ENCODE results near the gene ELF3.

DNA sequence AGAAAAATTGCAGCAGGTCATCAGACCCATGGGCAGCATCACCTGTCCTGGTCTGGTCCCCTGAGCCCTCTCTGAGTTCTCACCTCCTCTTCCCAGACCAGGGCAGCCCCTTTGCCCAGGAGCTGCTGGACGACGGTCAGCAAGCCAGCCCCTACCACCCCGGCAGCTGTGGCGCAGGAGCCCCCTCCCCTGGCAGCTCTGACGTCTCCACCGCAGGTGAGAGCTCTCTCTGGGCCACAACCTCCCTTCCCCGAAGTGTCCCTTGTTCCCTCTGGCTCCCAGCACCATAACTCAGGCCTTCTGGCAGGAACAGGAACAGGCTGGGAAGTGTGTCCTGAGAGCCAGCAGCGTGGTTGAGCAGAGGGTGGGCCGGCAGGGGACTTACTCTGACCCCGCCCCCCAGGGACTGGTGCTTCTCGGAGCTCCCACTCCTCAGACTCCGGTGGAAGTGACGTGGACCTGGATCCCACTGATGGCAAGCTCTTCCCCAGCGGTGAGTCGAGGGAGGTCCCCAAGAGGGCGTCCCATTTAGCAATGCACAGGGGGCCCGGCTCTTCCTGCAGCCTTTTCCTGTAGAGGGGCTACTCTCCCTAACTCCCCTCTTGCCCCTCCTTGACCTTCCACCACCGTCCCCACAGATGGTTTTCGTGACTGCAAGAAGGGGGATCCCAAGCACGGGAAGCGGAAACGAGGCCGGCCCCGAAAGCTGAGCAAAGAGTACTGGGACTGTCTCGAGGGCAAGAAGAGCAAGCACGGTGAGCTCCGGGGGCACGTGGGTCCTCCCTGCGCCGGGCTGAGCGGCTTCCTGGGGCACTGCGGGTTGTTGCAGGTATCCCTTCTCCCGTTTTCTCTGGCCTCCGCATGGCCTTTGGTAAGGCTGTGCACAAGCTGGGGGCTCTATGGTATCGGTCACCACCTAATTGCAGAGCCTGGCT, 2.4 kb downstream of the ELF3 start:
- TF ChIP-seq POLR2AphosphoS5 (IDR thresholded peaks at IDR 0.05; ENCODE audit: low read depth, low read length) (no peak), POLR2A (IDR thresholded peaks at IDR 0.05; ENCODE audit: low read depth, low read length) (no peak), TAF1 (IDR thresholded peaks at IDR 0.05; ENCODE audit: borderline replicate concordance, low read depth, low read length) (no peak)

All from GM12892 (cell line).